H9 (cell line): ENCODE results near the gene PARL. TPM values are rescaled to one million over a fixed set of nuclear protein-coding genes. Genes with fewer than 3 reads are reported as not detected.

ENCODE experiments used
- DNase-seq: peaks from one replicate; pipeline ENCODE4 v3.0.0-alpha.2; 2017
- H2AFZ ChIP-seq: one replicate; pipeline ENCODE4 v1.6.1; 2013; ENCODE audit warnings: mild to moderate bottlenecking, low read length, control low read depth, moderate library complexity
- H2AK5ac ChIP-seq: 2 replicates; pipeline ENCODE4 v1.6.1; 2013; ENCODE audit warnings: low read length, control low read depth, mixed read lengths; ENCODE audit not compliant: insufficient read length
- H2BK120ac ChIP-seq: one replicate; pipeline ENCODE4 v1.6.1; 2013; ENCODE audit warnings: low read depth, mild to moderate bottlenecking, low read length, control low read depth, inconsistent platforms; ENCODE audit not compliant: poor library complexity, severe bottlenecking
- H2BK12ac ChIP-seq: 2 replicates; pipeline ENCODE4 v1.6.1; 2013; ENCODE audit warnings: low read length, control low read depth, mixed read lengths, low read depth; ENCODE audit not compliant: insufficient read length
- H2BK15ac ChIP-seq: 2 replicates; pipeline ENCODE4 v1.6.1; 2013; ENCODE audit warnings: low read depth, low read length, control low read depth
- H2BK20ac ChIP-seq: one replicate; pipeline ENCODE4 v1.6.1; 2013; ENCODE audit warnings: low read depth, mild to moderate bottlenecking, low read length, control low read depth, inconsistent platforms; ENCODE audit not compliant: poor library complexity, severe bottlenecking
- H2BK5ac ChIP-seq: 2 replicates; pipeline ENCODE4 v1.6.1; 2013; ENCODE audit warnings: low read length, control low read depth, mixed read lengths; ENCODE audit not compliant: insufficient read length
- H3K14ac ChIP-seq: 2 replicates; pipeline ENCODE4 v1.6.1; 2013; ENCODE audit warnings: low read length, control low read depth; ENCODE audit not compliant: insufficient read depth
- H3K18ac ChIP-seq: 2 replicates; pipeline ENCODE4 v1.6.1; 2013; ENCODE audit warnings: low read depth, mild to moderate bottlenecking, mixed read lengths, low read length, control low read depth; ENCODE audit not compliant: insufficient read length
- H3K23ac ChIP-seq: 2 replicates; pipeline ENCODE4 v1.6.1; 2013; ENCODE audit warnings: low read length, control low read depth, mixed read lengths, low read depth; ENCODE audit not compliant: insufficient read length
- H3K23me2 ChIP-seq: 2 replicates; pipeline ENCODE4 v1.6.1; 2013; ENCODE audit warnings: low read depth, mild to moderate bottlenecking, mixed read lengths, low read length, control low read depth; ENCODE audit not compliant: insufficient read length, poor library complexity, severe bottlenecking
- H3K27ac ChIP-seq: 2 replicates; pipeline ENCODE4 v1.5.1; 2013; ENCODE audit warnings: low read length, control low read depth, mixed read lengths, low read depth; ENCODE audit not compliant: insufficient read length
- H3K27me3 ChIP-seq: 2 replicates; pipeline ENCODE4 v1.6.1; 2013; ENCODE audit warnings: low read length, control low read depth, inconsistent platforms; ENCODE audit not compliant: insufficient read depth
- H3K4ac ChIP-seq: 2 replicates; pipeline ENCODE4 v1.6.1; 2013; ENCODE audit warnings: low read depth, mild to moderate bottlenecking, control low read depth, inconsistent platforms, low read length, moderate library complexity
- H3K4me1 ChIP-seq: 2 replicates; pipeline ENCODE4 v1.6.1; 2013; ENCODE audit warnings: low read length, control low read depth, inconsistent platforms; ENCODE audit not compliant: insufficient read depth
- H3K4me2 ChIP-seq: 2 replicates; pipeline ENCODE4 v1.6.1; 2013; ENCODE audit warnings: low read length, control low read depth, mixed read lengths; ENCODE audit not compliant: insufficient read length, insufficient read depth
- H3K56ac ChIP-seq: 2 replicates; pipeline ENCODE4 v1.6.1; 2013; ENCODE audit warnings: low read depth, mild to moderate bottlenecking, mixed read lengths, low read length, control low read depth; ENCODE audit not compliant: insufficient read length
- H3K79me1 ChIP-seq: 2 replicates; pipeline ENCODE4 v1.6.1; 2013; ENCODE audit warnings: low read depth, mild to moderate bottlenecking, moderate library complexity, low read length, control low read depth, inconsistent platforms; ENCODE audit not compliant: insufficient read depth, poor library complexity, severe bottlenecking
- H3K79me2 ChIP-seq: 2 replicates; pipeline ENCODE4 v1.6.1; 2013; ENCODE audit warnings: low read length, control low read depth, inconsistent platforms; ENCODE audit not compliant: insufficient read depth
- H3K9ac ChIP-seq: 2 replicates; pipeline ENCODE4 v1.6.1; 2013; ENCODE audit warnings: low read length, control low read depth, mixed read lengths; ENCODE audit not compliant: insufficient read length; ENCODE audit errors: extremely low read depth
- H3K9me3 ChIP-seq: one replicate; pipeline ENCODE4 v1.6.1; 2013; ENCODE audit warnings: low read depth, low read length, inconsistent platforms; ENCODE audit not compliant: control insufficient read depth
- H3T11ph ChIP-seq: one replicate; pipeline ENCODE4 v1.6.1; 2013; ENCODE audit warnings: mild to moderate bottlenecking, low read length, control low read depth, inconsistent platforms
- H4K20me1 ChIP-seq: one replicate; pipeline ENCODE4 v1.6.1; 2013; ENCODE audit not compliant: control insufficient read depth, insufficient read length, insufficient read depth
- H4K5ac ChIP-seq: 2 replicates; pipeline ENCODE4 v1.6.1; 2013; ENCODE audit warnings: low read depth, mild to moderate bottlenecking, mixed read lengths, low read length, control low read depth; ENCODE audit not compliant: insufficient read length
- H4K8ac ChIP-seq: replicated peaks from 2 replicates; pipeline ENCODE4 v1.6.1; 2013; ENCODE audit warnings: low read length, control low read depth, mixed read lengths, low read depth; ENCODE audit not compliant: insufficient read length
- H4K91ac ChIP-seq: 2 replicates; pipeline ENCODE4 v1.6.1; 2013; ENCODE audit warnings: low read depth, mild to moderate bottlenecking, moderate library complexity, mixed read lengths, low read length, control low read depth; ENCODE audit not compliant: insufficient read length
- H3K27ac Mint-ChIP-seq, 3 experiments: 2 replicates in 2 of 3; 3 replicates in 1 of 3; pipeline ENCODE4 v1.8.0; 2020 to 2021; ENCODE audit warnings: mixed read lengths in 3 of 3, mild to moderate bottlenecking in 1 of 3, moderate library complexity in 1 of 3
- H3K27me3 Mint-ChIP-seq: 2 replicates; pipeline ENCODE4 v1.8.0; 2021; ENCODE audit warnings: low read depth, mild to moderate bottlenecking, moderate library complexity, mixed read lengths
- H3K36me3 Mint-ChIP-seq, 3 experiments: 2 replicates in 2 of 3; 3 replicates in 1 of 3; pipeline ENCODE4 v1.8.0; 2020 to 2021; ENCODE audit warnings: low read depth in 3 of 3, mixed read lengths in 3 of 3; ENCODE audit not compliant: insufficient read depth in 1 of 3
- H3K4me1 Mint-ChIP-seq, 2 experiments: 2 replicates each; pipeline ENCODE4 v1.8.0; 2020; ENCODE audit warnings: mixed read lengths in 2 of 2
- H3K4me3 Mint-ChIP-seq, 2 experiments: 2 replicates in 1 of 2; 3 replicates in 1 of 2; pipeline ENCODE4 v1.8.0; 2020 to 2021; ENCODE audit warnings: mild to moderate bottlenecking in 2 of 2, mixed read lengths in 2 of 2, moderate library complexity in 1 of 2
- H3K9me3 Mint-ChIP-seq, 2 experiments: 2 replicates in 1 of 2; 3 replicates in 1 of 2; pipeline ENCODE4 v1.8.0; 2020; ENCODE audit warnings: mild to moderate bottlenecking in 2 of 2, mixed read lengths in 2 of 2, moderate library complexity in 1 of 2
- CTCF ChIP-seq: fragments of 200-600 bp; sonication (generic); conservative IDR thresholded peaks from 3 replicates; pipeline ENCODE4 v1.8.0; 2021; ENCODE audit warnings: antibody characterized with exemption, mild to moderate bottlenecking
- WGBS: extraction: QIAGEN DNeasy Blood & Tissue Kit; methylation state at CpG from one replicate; pipeline ENCODE4 v1.1.7; 2013; ENCODE audit warnings: missing lambda C conversion rate, low lambda C conversion rate, mixed read lengths; ENCODE audit not compliant: insufficient read length; ENCODE audit errors: extremely low coverage; 5-methylcytosine and 5-hydroxymethylcytosine counted together
- total RNA-seq: library from RNA; stranded (reverse); gene quantifications from 2 replicates; pipeline ENCODE4 v1.2.1, GENCODE V29; 2021

Gene PARL
- total RNA-seq, 1 experiment from 2014 or later, result 94.5 TPM

- no peak overlapping the region for H3K9ac ChIP-seq
- no peak overlapping the region for H3K4ac ChIP-seq
- H3K23me2 ChIP-seq, result no peaks in the 10 kb centered on the region
- H4K20me1 ChIP-seq, result no peaks in the 10 kb centered on the region
- no peak overlapping the region for H2BK120ac ChIP-seq
- Mint-ChIP-seq H3K27ac (no peak overlapping the region), H3K4me3 (no peak overlapping the region), H3K4me1 (no peaks in the 10 kb centered on the region), H3K27me3 (no peaks in the 10 kb centered on the region; the same call in 1 of the 2 replicates), H3K36me3 (peaks cover 33 to 82% (median 80%) of the 10 kb centered on the region in 3 experiments), H3K9me3 (no peaks in the 10 kb centered on the region)
- H3K56ac ChIP-seq, result no peak overlapping the region
- H2BK5ac ChIP-seq, result no peak overlapping the region
- H4K8ac ChIP-seq, result no peak overlapping the region
- DNase-seq, result no peak
- no peak for TF ChIP-seq CTCF
- no peak overlapping the region for H3K23ac ChIP-seq
- H3K27me3 ChIP-seq, result no peaks in the 10 kb centered on the region
- H2AFZ ChIP-seq, result no peak overlapping the region
- no peak overlapping the region for H4K91ac ChIP-seq
- H3K4me1 ChIP-seq, result no peaks in the 10 kb centered on the region
- no peak overlapping the region for H3K18ac ChIP-seq
- WGBS, result no CpG with 5 or more reads among the region's 5 CpGs
- H2BK15ac ChIP-seq, result no peak overlapping the region
- H3T11ph ChIP-seq, result no peak overlapping the region
- H3K79me1 ChIP-seq, result no peaks in the 10 kb centered on the region
- no peak overlapping the region for H2BK12ac ChIP-seq
- H2BK20ac ChIP-seq, result no peak overlapping the region
- H4K5ac ChIP-seq, result no peak overlapping the region
- H3K9me3 ChIP-seq, result no peaks in the 10 kb centered on the region
- no peak overlapping the region for H3K14ac ChIP-seq
- no peak overlapping the region for H3K27ac ChIP-seq
- H3K4me2 ChIP-seq, result no peak overlapping the region
- H3K79me2 ChIP-seq, result no peaks in the 10 kb centered on the region
- no peak overlapping the region for H2AK5ac ChIP-seq
Measured at GRCh38 chr3:183799461-183799860, 85.2 kb downstream of the PARL start.
